ENCODE results near the gene ZNF614. TPM values are rescaled to one million over a fixed set of nuclear protein-coding genes. Genes with fewer than 3 reads are reported as not detected.
"Not testable (repeated sequence)": the region's sequence is repeated elsewhere in the genome, so short reads cannot be mapped to it uniquely, and the experiment has no call there.

The ZNF614 gene
- total and polyA plus RNA-seq, 2 of the 13 experiments (the other 11 are each of a cell fraction or from before 2014, with no cell fraction given): 13.0 to 22.8 TPM

DNA sequence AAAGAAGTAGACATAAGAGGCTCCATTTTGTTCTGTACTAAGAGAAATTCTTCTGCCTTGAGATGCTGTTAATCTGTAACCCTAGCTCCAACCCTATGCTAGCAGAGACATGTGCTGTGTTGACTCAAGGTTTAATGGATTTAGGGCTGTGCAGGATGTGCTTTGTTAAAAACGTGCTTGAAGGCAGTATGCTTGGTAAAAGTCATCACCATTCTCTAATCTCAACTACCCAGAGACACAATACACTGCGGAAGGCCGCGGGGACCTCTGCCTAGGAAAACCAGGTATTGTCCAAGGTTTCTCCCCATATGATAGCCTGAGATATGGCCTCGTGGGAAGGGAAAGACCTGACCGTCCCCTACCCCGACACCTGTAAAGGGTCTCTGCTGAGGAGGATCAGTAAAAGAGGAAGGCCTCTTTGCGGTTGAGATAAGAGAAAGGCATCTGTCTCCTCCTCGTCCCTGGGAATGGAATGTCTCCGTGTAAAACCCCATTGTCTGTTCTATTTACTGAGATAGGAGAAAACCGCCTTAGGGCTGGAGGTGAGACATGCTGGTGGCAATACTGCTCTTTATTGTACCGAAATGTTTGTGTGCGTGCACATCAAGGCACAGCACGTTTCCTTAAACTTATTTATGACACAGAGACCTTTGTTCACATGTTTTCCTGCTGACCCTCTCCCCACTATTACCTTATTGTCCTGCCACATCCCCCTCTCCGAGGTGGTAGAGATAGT is 1.8 kb downstream of the ZNF614 start:
- H3K9ac ChIP-seq (ENCODE audit: insufficient read depth, low read depth, low read length): peak overlapping the region; percentile 97
- H2AFZ ChIP-seq (ENCODE audit: low read length); BruUV-seq (replicated peaks); ATAC-seq; H3K27me3 ChIP-seq (ENCODE audit: control insufficient read depth in 1 of 2, insufficient read depth in 2 of 2, low read length in 2 of 2); H3K9me3 ChIP-seq (ENCODE audit: low read length); in situ Hi-C loops (cut with HindIII; ENCODE audit: extremely low pct_ligation_motif_present, low pct_unique_long_range_greater_than_20kb); H4K20me1 ChIP-seq (ENCODE audit: insufficient read depth, low read length); CTCF ChIA-PET (ENCODE audit: low intra/inter-chr PET ratio, low total read pairs): not testable (repeated sequence)
- 18% methylated on average over 10 of the region's 15 CpGs for WGBS (ENCODE audit: low lambda C conversion rate)
- peaks cover 51% of the 10 kb centered on the region for H3K79me2 ChIP-seq (ENCODE audit: insufficient read depth, low read length)
- H3K27ac ChIP-seq (ENCODE audit: extremely low read length, insufficient read depth, low read length): peak overlapping the region; percentile 97
- peaks cover 56% of the 10 kb centered on the region for H3K4me1 ChIP-seq (ENCODE audit: insufficient read depth, low read length)
- FAIRE-seq: peak; percentile 60
- intact Hi-C loops (cut with micrococcal nuclease; ENCODE audit: unreplicated experiment): loop anchor here (2.0 kb wide), 1 partner anchor 22 kb away; the partner anchor contains the start of gene ZNF432
- H3K4me2 ChIP-seq (ENCODE audit: low read depth, low read length): peak overlapping the region; percentile 84
- POLR2A ChIA-PET: interaction anchor here (0.8 to 0.9 kb wide), 4 partner anchors 14 to 163 kb away, joined by 3 to 7 read pairs (median 5); partner anchors contain the start of genes PPP2R1A, ZNF432 and ZNF615
- peak; percentile 71 for DNase-seq (ENCODE audit: low spot score)
- H3K36me3 ChIP-seq (replicated peaks in 1 of 2; ENCODE audit: control insufficient read depth in 1 of 2, insufficient read depth in 2 of 2, low read length in 2 of 2): peaks cover 13 to 31% of the 10 kb centered on the region in 2 experiments
- peak overlapping the region; percentile 89 to 100 (median 95) for H3K4me3 ChIP-seq (replicated peaks in 1 of 3; ENCODE audit: insufficient read depth in 1 of 3, low read depth in 2 of 3, low read length in 3 of 3)
- TF ChIP-seq, protein P1, sequence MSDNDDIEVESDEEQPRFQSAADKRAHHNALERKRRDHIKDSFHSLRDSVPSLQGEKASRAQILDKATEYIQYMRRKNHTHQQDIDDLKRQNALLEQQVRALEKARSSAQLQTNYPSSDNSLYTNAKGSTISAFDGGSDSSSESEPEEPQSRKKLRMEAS (IDR thresholded peaks at IDR 0.05): peak; percentile 68
- TF ChIP-seq SATB2 (CRISPR knock-in tag; IDR thresholded peaks at IDR 0.05) (0 out of 2 replicates have a peak, but pooled peaks have one; percentile 17), HDAC1 (CRISPR knock-in tag; IDR thresholded peaks at IDR 0.05) (peak; percentile 42)
- TF ChIP-seq, protein P2, sequence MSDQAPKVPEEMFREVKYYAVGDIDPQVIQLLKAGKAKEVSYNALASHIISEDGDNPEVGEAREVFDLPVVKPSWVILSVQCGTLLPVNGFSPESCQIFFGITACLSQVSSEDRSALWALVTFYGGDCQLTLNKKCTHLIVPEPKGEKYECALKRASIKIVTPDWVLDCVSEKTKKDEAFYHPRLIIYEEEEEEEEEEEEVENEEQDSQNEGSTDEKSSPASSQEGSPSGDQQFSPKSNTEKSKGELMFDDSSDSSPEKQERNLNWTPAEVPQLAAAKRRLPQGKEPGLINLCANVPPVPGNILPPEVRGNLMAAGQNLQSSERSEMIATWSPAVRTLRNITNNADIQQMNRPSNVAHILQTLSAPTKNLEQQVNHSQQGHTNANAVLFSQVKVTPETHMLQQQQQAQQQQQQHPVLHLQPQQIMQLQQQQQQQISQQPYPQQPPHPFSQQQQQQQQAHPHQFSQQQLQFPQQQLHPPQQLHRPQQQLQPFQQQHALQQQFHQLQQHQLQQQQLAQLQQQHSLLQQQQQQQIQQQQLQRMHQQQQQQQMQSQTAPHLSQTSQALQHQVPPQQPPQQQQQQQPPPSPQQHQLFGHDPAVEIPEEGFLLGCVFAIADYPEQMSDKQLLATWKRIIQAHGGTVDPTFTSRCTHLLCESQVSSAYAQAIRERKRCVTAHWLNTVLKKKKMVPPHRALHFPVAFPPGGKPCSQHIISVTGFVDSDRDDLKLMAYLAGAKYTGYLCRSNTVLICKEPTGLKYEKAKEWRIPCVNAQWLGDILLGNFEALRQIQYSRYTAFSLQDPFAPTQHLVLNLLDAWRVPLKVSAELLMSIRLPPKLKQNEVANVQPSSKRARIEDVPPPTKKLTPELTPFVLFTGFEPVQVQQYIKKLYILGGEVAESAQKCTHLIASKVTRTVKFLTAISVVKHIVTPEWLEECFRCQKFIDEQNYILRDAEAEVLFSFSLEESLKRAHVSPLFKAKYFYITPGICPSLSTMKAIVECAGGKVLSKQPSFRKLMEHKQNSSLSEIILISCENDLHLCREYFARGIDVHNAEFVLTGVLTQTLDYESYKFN (CRISPR knock-in tag; conservative IDR thresholded peaks at IDR 0.05): peak; percentile 67
- TF ChIP-seq, protein P3, sequence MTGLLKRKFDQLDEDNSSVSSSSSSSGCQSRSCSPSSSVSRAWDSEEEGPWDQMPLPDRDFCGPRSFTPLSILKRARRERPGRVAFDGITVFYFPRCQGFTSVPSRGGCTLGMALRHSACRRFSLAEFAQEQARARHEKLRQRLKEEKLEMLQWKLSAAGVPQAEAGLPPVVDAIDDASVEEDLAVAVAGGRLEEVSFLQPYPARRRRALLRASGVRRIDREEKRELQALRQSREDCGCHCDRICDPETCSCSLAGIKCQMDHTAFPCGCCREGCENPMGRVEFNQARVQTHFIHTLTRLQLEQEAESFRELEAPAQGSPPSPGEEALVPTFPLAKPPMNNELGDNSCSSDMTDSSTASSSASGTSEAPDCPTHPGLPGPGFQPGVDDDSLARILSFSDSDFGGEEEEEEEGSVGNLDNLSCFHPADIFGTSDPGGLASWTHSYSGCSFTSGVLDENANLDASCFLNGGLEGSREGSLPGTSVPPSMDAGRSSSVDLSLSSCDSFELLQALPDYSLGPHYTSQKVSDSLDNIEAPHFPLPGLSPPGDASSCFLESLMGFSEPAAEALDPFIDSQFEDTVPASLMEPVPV (CRISPR knock-in tag; IDR thresholded peaks at IDR 0.05): peak; percentile 26; the same call in 1 of the 2 replicates
- TF ChIP-seq, protein P4, sequence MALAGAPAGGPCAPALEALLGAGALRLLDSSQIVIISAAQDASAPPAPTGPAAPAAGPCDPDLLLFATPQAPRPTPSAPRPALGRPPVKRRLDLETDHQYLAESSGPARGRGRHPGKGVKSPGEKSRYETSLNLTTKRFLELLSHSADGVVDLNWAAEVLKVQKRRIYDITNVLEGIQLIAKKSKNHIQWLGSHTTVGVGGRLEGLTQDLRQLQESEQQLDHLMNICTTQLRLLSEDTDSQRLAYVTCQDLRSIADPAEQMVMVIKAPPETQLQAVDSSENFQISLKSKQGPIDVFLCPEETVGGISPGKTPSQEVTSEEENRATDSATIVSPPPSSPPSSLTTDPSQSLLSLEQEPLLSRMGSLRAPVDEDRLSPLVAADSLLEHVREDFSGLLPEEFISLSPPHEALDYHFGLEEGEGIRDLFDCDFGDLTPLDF (CRISPR knock-in tag; IDR thresholded peaks at IDR 0.05): 0 out of 2 replicates have a peak, but pooled peaks have one; percentile 45
- TF ChIP-seq, protein P5, sequence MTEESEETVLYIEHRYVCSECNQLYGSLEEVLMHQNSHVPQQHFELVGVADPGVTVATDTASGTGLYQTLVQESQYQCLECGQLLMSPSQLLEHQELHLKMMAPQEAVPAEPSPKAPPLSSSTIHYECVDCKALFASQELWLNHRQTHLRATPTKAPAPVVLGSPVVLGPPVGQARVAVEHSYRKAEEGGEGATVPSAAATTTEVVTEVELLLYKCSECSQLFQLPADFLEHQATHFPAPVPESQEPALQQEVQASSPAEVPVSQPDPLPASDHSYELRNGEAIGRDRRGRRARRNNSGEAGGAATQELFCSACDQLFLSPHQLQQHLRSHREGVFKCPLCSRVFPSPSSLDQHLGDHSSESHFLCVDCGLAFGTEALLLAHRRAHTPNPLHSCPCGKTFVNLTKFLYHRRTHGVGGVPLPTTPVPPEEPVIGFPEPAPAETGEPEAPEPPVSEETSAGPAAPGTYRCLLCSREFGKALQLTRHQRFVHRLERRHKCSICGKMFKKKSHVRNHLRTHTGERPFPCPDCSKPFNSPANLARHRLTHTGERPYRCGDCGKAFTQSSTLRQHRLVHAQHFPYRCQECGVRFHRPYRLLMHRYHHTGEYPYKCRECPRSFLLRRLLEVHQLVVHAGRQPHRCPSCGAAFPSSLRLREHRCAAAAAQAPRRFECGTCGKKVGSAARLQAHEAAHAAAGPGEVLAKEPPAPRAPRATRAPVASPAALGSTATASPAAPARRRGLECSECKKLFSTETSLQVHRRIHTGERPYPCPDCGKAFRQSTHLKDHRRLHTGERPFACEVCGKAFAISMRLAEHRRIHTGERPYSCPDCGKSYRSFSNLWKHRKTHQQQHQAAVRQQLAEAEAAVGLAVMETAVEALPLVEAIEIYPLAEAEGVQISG (CRISPR knock-in tag; IDR thresholded peaks at IDR 0.05): peak; percentile 19; the same call in 1 of the 2 replicates

Measured in HepG2 (cell line).